OCI-LY1 (cell line): Measurements from ENCODE around the gene A4GNT.

Experiments
- CTCF ChIP-seq: fragments of 200-600 bp; sonication (generic), shearing (Covaris generic); IDR thresholded peaks from 2 replicates; pipeline ENCODE4 v1.5.1; 2017; ENCODE audit warnings: mild to moderate bottlenecking, antibody characterized with exemption, low read length, moderate library complexity, mixed read lengths
- EZH2 ChIP-seq: fragments of 200-600 bp; sonication (generic), shearing (Covaris generic); IDR thresholded peaks from 2 replicates; pipeline ENCODE4 v1.8.0; 2017; ENCODE audit warnings: borderline replicate concordance, mixed run types, mild to moderate bottlenecking, antibody characterized with exemption, low read length, moderate library complexity, mixed read lengths

- no peak for TF ChIP-seq CTCF
- TF ChIP-seq EZH2 = no peak
These were observed 8.8 kb upstream of the A4GNT start for GRCh38 chr3:138140940-138141339.
